GM13976 (cell line): ENCODE measurements around the gene ELN.

Experiments used
- DNase-seq: peaks from one replicate; pipeline ENCODE4 v3.0.0; 2012; ENCODE audit warnings: low spot score
- in situ Hi-C: fragments of 300-500 bp; cut with MboI; formaldehyde crosslinking; loops from one replicate; pipeline ENCODE4 v1.12.0; 2022; ENCODE audit warnings: low sequenced_read_pairs, mixed read lengths, inconsistent platforms; ENCODE audit not compliant: unreplicated experiment
- TF ChIP-seq, protein P1 (sequence below): IDR thresholded peaks from 2 replicates; pipeline ENCODE4 v1.5.1; 2012; ENCODE audit warnings: borderline replicate concordance, mild to moderate bottlenecking; ENCODE audit not compliant: insufficient read depth; ENCODE audit errors: extremely low read depth, missing control alignments, control extremely low read depth

Gene ELN

DNA sequence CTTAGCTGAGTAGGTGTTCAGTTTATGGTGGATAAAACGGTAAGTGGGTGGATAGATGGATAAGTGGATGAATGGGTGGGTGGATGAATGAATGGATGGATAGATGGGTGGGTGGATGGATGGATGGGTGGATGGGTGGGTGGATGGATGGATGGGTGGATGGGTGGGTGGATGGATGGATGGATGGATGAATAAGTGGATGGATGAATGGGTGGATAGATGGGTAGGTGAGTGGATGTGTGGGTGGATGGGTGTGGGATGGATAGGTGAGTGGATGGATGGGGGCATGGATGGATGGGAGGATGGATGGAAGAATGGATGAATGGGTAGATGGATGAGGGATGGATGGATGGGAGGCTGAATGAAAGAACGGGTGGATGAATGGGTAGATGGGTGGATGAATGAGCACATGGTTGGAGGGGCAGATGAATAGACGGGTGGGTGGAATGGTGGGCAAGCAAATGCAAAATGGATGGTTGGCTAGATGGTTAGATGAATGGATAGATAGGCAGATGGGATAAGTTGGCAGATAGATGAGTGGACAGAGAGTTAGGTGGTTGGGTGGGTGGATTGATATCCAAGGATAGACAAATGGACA is 25.7 kb downstream of the ELN start:
- in situ Hi-C loops, result no loop called here
- DNase-seq, result no peak
- TF ChIP-seq, protein P1, sequence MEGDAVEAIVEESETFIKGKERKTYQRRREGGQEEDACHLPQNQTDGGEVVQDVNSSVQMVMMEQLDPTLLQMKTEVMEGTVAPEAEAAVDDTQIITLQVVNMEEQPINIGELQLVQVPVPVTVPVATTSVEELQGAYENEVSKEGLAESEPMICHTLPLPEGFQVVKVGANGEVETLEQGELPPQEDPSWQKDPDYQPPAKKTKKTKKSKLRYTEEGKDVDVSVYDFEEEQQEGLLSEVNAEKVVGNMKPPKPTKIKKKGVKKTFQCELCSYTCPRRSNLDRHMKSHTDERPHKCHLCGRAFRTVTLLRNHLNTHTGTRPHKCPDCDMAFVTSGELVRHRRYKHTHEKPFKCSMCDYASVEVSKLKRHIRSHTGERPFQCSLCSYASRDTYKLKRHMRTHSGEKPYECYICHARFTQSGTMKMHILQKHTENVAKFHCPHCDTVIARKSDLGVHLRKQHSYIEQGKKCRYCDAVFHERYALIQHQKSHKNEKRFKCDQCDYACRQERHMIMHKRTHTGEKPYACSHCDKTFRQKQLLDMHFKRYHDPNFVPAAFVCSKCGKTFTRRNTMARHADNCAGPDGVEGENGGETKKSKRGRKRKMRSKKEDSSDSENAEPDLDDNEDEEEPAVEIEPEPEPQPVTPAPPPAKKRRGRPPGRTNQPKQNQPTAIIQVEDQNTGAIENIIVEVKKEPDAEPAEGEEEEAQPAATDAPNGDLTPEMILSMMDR, result no peak

- TF ChIP-seq, protein P1, result no peak
- in situ Hi-C loops, result no loop called here
- DNase-seq, result no peak
These were observed 28.3 kb downstream of the ELN start for GRCh38 chr7:74056096-74056915.

- DNase-seq, result no peak
- in situ Hi-C loops, result no loop called here
- TF ChIP-seq, protein P1, result no peak
These were observed 29.4 kb downstream of the ELN start for GRCh38 chr7:74057216-74057925.

- in situ Hi-C loops, result no loop called here
- TF ChIP-seq, protein P1, result no peak
- DNase-seq, result no peak
These were observed 30.0 kb downstream of the ELN start for GRCh38 chr7:74057987-74058386.

GRCh38 chr7:74058486-74058885 is 30.5 kb downstream of the ELN start:
- no peak for DNase-seq
- in situ Hi-C loops, result no loop called here
- TF ChIP-seq, protein P1, result no peak

DNA sequence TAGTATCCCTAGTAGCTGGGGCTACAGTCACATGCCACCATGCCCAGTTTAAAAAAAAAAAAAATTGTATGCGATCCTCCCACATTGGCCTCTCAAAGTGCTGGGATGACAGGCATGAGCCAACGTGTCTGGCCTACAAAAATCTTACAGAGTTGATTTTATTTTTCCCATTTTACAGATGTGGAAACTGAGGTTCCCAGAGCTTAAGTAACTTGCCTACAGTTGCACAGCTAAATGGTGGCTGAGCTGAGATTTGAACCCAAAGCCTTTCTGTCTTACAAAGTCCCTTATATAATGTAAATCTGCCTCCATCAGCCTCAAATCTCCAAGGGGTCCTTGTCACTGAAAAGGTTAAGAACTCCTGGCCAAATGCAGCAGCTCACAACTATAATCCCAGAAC is 31.1 kb downstream of the ELN start:
- TF ChIP-seq, protein P1, result no peak
- in situ Hi-C loops, result no loop called here
- no peak for DNase-seq
